PC-3 (cell line): ENCODE results near the gene SLC7A6OS. TPM values are rescaled to one million over a fixed set of nuclear protein-coding genes. Genes with fewer than 3 reads are reported as not detected.

Experiments
- ATAC-seq: fragments of 200-7000 bp; cut with Tn5 transposase; 2 replicates; pipeline ENCODE4 v1.9.1; 2020; ENCODE audit warnings: mild to moderate bottlenecking, moderate library complexity
- BruUV-seq: library from RNA; stranded (reverse); fragments of 400-500 nt; replicated peaks from 2 replicates; lab custom pipeline; 2021; lab: Mats Ljungman, UMichigan
- CTCF ChIA-PET: fragments of 300-600 bp; sonication (Branson Sonifier 250); formaldehyde crosslinking; loops from one replicate; lab custom pipeline; 2022; ENCODE audit warnings: antibody characterized with exemption; lab: Charles Lee
- POLR2A ChIA-PET: fragments of 300-600 bp; sonication (Branson Sonifier 250); formaldehyde crosslinking; loops from one replicate; lab custom pipeline; 2022; ENCODE audit warnings: antibody characterized with exemption; ENCODE audit not compliant: unreplicated experiment; lab: Charles Lee
- DNase-seq: peaks from one replicate; pipeline ENCODE4 v3.0.0-alpha.2; 2015
- H2AFZ ChIP-seq: fragments of 300-600 bp; sonication (generic); 2 replicates; pipeline ENCODE4 v1.6.0; 2016; ENCODE audit warnings: antibody characterized with exemption, low read length
- H3F3A ChIP-seq: fragments of 300-600 bp; sonication (generic); one replicate; pipeline ENCODE4 v1.6.0; 2017; ENCODE audit warnings: antibody characterized with exemption, low read length, control low read depth, mild to moderate bottlenecking; ENCODE audit not compliant: unreplicated experiment
- H3K27ac ChIP-seq: fragments of 300-600 bp; sonication (generic); 2 replicates; pipeline ENCODE4 v1.5.1; 2016; ENCODE audit warnings: mild to moderate bottlenecking, low read length
- H3K27me3 ChIP-seq: fragments of 300-600 bp; sonication (generic); 2 replicates; pipeline ENCODE4 v1.6.1; 2016; ENCODE audit warnings: low read length, mixed read lengths
- H3K36me3 ChIP-seq: fragments of 300-600 bp; sonication (generic); 2 replicates; pipeline ENCODE4 v1.6.1; 2016; ENCODE audit warnings: low read depth, mixed run types, low read length, mixed read lengths
- H3K4me1 ChIP-seq: fragments of 300-600 bp; sonication (generic); 2 replicates; pipeline ENCODE4 v1.5.1; 2016; ENCODE audit warnings: low read length; ENCODE audit not compliant: insufficient read depth
- H3K4me2 ChIP-seq: fragments of 300-600 bp; sonication (generic); 2 replicates; pipeline ENCODE4 v1.6.0; 2016; ENCODE audit warnings: low read length
- H3K4me3 ChIP-seq: fragments of 300-600 bp; sonication (generic); 2 replicates; pipeline ENCODE4 v1.5.1; 2016; ENCODE audit warnings: mild to moderate bottlenecking, low read length, mixed read lengths
- H3K79me2 ChIP-seq: fragments of 300-600 bp; sonication (generic); 2 replicates; pipeline ENCODE4 v1.6.1; 2017; ENCODE audit warnings: low read length, mixed read lengths
- H3K9ac ChIP-seq: fragments of 300-600 bp; sonication (generic); 2 replicates; pipeline ENCODE4 v1.6.0; 2016; ENCODE audit warnings: mild to moderate bottlenecking, low read length
- H3K9me2 ChIP-seq: fragments of 300-600 bp; sonication (generic); replicated peaks from 2 replicates; pipeline ENCODE4 v1.6.1; 2016; ENCODE audit warnings: mixed run types, low read length, mixed read lengths
- H3K9me3 ChIP-seq: fragments of 300-600 bp; sonication (generic); 2 replicates; pipeline ENCODE4 v1.6.1; 2016; ENCODE audit warnings: low read length, mixed read lengths
- H4K20me1 ChIP-seq: fragments of 300-600 bp; sonication (generic); 2 replicates; pipeline ENCODE4 v1.6.1; 2016; ENCODE audit warnings: low read length, mixed read lengths
- CTCF ChIP-seq: fragments of 300-600 bp; sonication (generic); conservative IDR thresholded peaks from 2 replicates; pipeline ENCODE4 v1.5.1; 2017; ENCODE audit warnings: antibody characterized with exemption, low read depth, mild to moderate bottlenecking, low read length
- EZH2 ChIP-seq: fragments of 300-600 bp; sonication (generic); IDR thresholded peaks from one replicate; pipeline ENCODE4 v1.6.1; 2017; ENCODE audit warnings: antibody characterized with exemption, mild to moderate bottlenecking, low read length; ENCODE audit not compliant: unreplicated experiment
- EZH2phosphoT487 ChIP-seq: fragments of 300-600 bp; sonication (generic); IDR thresholded peaks from 2 replicates; pipeline ENCODE4 v1.6.1; 2018; ENCODE audit warnings: mild to moderate bottlenecking, antibody characterized with exemption, low read length, borderline replicate concordance
- intact Hi-C: fragments of 100-400 bp; cut with micrococcal nuclease; formaldehyde crosslinking; loops from 2 replicates; pipeline ENCODE4 v1.9.0; 2023
- total RNA-seq: library from RNA; depleted of rRNA; stranded (reverse); fragments of >200 nt; gene quantifications from 2 replicates; pipeline ENCODE4 v1.2.3, GENCODE V29; 2014

SLC7A6OS gene
- total RNA-seq, 1 experiment from 2014 or later, result 12.6 TPM

- ChIA-PET CTCF (no interaction called here), POLR2A (interaction anchor here (0.6 kb wide), 1 partner anchor 52 kb away, joined by 3 read pairs; no protein-coding TSS in a partner anchor)
- Histone ChIP-seq H3F3A (no peaks in the 10 kb centered on the region), H3K27me3 (no peaks in the 10 kb centered on the region), H3K36me3 (no peaks in the 10 kb centered on the region), H2AFZ (no peak overlapping the region), H3K4me3 (no peak overlapping the region), H3K4me2 (no peak overlapping the region), H3K27ac (no peak overlapping the region), H3K9me2 (no peaks in the 10 kb centered on the region), H3K9ac (no peak overlapping the region), H4K20me1 (no peaks in the 10 kb centered on the region), H3K9me3 (no peaks in the 10 kb centered on the region), H3K79me2 (no peaks in the 10 kb centered on the region), H3K4me1 (no peaks in the 10 kb centered on the region)
- intact Hi-C loops, result no loop called here
- no TSS peak for BruUV-seq
- ATAC-seq (no peak), DNase-seq (no peak)
- TF ChIP-seq EZH2phosphoT487 (no peak), EZH2 (no peak), CTCF (no peak)
Observed at GRCh38 chr16:68356919-68357286, 46.2 kb upstream of the SLC7A6OS start.

- intact Hi-C loops, result no loop called here
- TF ChIP-seq EZH2phosphoT487, result no peak
- no peak for TF ChIP-seq CTCF
- no peak for TF ChIP-seq EZH2
- POLR2A ChIA-PET, result interaction anchor here (0.6 kb wide), 1 partner anchor 52 kb away, joined by 3 read pairs; no protein-coding TSS in a partner anchor
- Histone ChIP-seq H3K9ac (no peak overlapping the region), H3K36me3 (no peaks in the 10 kb centered on the region), H2AFZ (no peak overlapping the region), H3K4me1 (no peaks in the 10 kb centered on the region), H3K9me3 (no peaks in the 10 kb centered on the region), H3K9me2 (no peaks in the 10 kb centered on the region), H3F3A (no peaks in the 10 kb centered on the region), H3K27me3 (no peaks in the 10 kb centered on the region), H3K4me2 (no peak overlapping the region), H3K27ac (no peak overlapping the region), H3K79me2 (no peaks in the 10 kb centered on the region), H4K20me1 (no peaks in the 10 kb centered on the region), H3K4me3 (no peak overlapping the region)
- CTCF ChIA-PET, result no interaction called here
- BruUV-seq, result no TSS peak
- no peak for DNase-seq
- no peak for ATAC-seq
Observed at GRCh38 chr16:68356249-68356918, 45.6 kb upstream of the SLC7A6OS start.
